ENCODE data around the gene HOXB6. TPM values are rescaled to one million over a fixed set of nuclear protein-coding genes. Genes with fewer than 3 reads are reported as not detected.

The HOXB6 gene
- polyA plus RNA-seq, 3 donors, result not detected

DNA sequence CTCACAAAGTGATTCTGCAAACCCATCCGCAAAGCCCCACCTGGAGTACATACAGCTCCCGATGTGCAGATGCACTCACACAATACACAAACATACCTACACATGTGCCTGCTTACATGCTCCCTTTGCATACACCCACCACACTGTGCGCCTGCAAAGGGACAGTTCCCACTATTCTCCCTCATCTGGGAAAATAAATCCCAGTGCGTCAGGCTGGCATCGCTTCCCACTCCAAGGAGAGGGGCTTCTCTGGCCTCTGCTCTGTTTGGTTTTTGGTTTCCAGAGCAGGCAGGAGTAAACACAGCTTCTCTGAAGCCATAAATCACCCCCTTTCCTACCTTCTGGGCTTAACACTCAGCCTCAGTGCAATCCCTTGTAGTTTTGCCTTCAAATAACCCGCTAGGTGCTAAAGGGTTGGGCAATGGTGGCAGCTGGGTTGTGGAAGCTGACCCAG, 41.4 kb downstream of the HOXB6 start:
- 96% methylated on average over 4 of the region's 6 CpGs for WGBS (ENCODE audit: insufficient coverage)
- H3K9ac ChIP-seq (ENCODE audit: insufficient read depth, low read length, poor library complexity, severe bottlenecking), result no peak overlapping the region
- peaks cover 1 to 7% of the 10 kb centered on the region in 2 donors for H3K36me3 Mint-ChIP-seq
- TF ChIP-seq, protein P1, sequence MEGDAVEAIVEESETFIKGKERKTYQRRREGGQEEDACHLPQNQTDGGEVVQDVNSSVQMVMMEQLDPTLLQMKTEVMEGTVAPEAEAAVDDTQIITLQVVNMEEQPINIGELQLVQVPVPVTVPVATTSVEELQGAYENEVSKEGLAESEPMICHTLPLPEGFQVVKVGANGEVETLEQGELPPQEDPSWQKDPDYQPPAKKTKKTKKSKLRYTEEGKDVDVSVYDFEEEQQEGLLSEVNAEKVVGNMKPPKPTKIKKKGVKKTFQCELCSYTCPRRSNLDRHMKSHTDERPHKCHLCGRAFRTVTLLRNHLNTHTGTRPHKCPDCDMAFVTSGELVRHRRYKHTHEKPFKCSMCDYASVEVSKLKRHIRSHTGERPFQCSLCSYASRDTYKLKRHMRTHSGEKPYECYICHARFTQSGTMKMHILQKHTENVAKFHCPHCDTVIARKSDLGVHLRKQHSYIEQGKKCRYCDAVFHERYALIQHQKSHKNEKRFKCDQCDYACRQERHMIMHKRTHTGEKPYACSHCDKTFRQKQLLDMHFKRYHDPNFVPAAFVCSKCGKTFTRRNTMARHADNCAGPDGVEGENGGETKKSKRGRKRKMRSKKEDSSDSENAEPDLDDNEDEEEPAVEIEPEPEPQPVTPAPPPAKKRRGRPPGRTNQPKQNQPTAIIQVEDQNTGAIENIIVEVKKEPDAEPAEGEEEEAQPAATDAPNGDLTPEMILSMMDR (IDR thresholded peaks at IDR 0.05), result no peak
- H3K27ac Mint-ChIP-seq, result no peak overlapping the region
- intact Hi-C loops (cut with micrococcal nuclease), result no loop called here
- no peak overlapping the region for H3K4me2 ChIP-seq (replicated peaks; ENCODE audit: extremely low read depth, low read length, poor library complexity, severe bottlenecking)
- peaks cover 31 to 60% of the 10 kb centered on the region in 2 donors for H3K27me3 ChIP-seq (ENCODE audit: control insufficient read depth in 2 of 2, insufficient read depth in 2 of 2, low read length in 2 of 2)
- peaks cover 0 to 4% (median under 1%) of the 10 kb centered on the region in 7 donors for H3K9me3 Mint-ChIP-seq
- H3K36me3 ChIP-seq (replicated peaks in 1 of 2; ENCODE audit: control insufficient read depth in 1 of 2, insufficient read depth in 2 of 2, low read length in 2 of 2), result no peaks in the 10 kb centered on the region
- no peak overlapping the region for H3K4me3 ChIP-seq (replicated peaks in 1 of 3; ENCODE audit: low read depth in 2 of 3, low read length in 3 of 3)
- DNase-seq, result no peak
- no peaks in the 10 kb centered on the region for H3K9me3 ChIP-seq (replicated peaks in 1 of 2; ENCODE audit: control insufficient read depth in 1 of 2, insufficient read depth in 1 of 2, low read length in 2 of 2)
- H3K4me1 Mint-ChIP-seq, result peaks cover 4% of the 10 kb centered on the region
- no peak overlapping the region for H2AFZ ChIP-seq (ENCODE audit: insufficient read depth, low read depth, low read length, poor library complexity, severe bottlenecking)
- H3K79me2 ChIP-seq (ENCODE audit: insufficient read depth, low read length), result no peaks in the 10 kb centered on the region
- no peaks in the 10 kb centered on the region for H4K20me1 ChIP-seq (ENCODE audit: insufficient read depth, low read length)
- H3K4me1 ChIP-seq (ENCODE audit: control insufficient read depth in 1 of 2, insufficient read depth in 2 of 2, low read length in 2 of 2), result peaks cover 0 to 1% of the 10 kb centered on the region in 2 donors
- peaks cover 33 to 35% (median 35%) of the 10 kb centered on the region in 3 donors for H3K27me3 Mint-ChIP-seq (ENCODE audit: low read depth in 3 of 3)
- H3K27ac ChIP-seq (ENCODE audit: low read depth in 1 of 2, low read length in 2 of 2), result no peak overlapping the region
- H3K4me3 Mint-ChIP-seq, result peak overlapping the region in 1 of 2 donors; percentile 56

DNA sequence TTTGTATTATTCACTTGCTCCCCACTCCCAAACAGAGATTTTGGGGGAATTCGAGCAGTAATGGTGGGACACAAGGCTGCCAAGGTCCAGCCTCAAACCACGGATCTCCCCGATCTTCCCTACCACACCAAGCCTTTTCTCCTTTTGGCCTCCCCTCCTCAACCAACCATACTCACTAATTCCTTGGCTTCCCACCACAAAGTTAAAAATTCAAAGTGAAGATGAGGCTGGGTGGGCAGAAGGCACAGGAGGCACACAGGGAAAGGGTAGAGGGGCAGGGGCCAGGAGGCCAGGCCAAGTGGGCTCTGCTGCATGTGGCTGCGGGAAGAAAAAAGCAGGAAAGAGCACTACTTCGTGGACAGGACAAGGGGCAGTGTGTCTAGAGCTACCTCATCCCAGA, 41.9 kb downstream of the HOXB6 start:
- H3K36me3 ChIP-seq (replicated peaks in 1 of 2; ENCODE audit: control insufficient read depth in 1 of 2, insufficient read depth in 2 of 2, low read length in 2 of 2), result no peaks in the 10 kb centered on the region
- Mint-ChIP-seq H3K36me3 (peaks cover 0 to 5% of the 10 kb centered on the region in 2 donors), H3K27ac (no peak overlapping the region), H3K27me3 (ENCODE audit: low read depth in 3 of 3) (peaks cover 33 to 39% (median 35%) of the 10 kb centered on the region in 3 donors), H3K4me3 (peak overlapping the region in 1 of 2 donors; percentile 52), H3K9me3 (peaks cover 0 to 4% (median 0%) of the 10 kb centered on the region in 7 donors), H3K4me1 (peaks cover 2% of the 10 kb centered on the region)
- intact Hi-C loops (cut with micrococcal nuclease), result no loop called here
- DNase-seq, result no peak
- H3K9me3 ChIP-seq (replicated peaks in 1 of 2; ENCODE audit: control insufficient read depth in 1 of 2, insufficient read depth in 1 of 2, low read length in 2 of 2), result no peaks in the 10 kb centered on the region
- TF ChIP-seq, protein P1 (IDR thresholded peaks at IDR 0.05), result no peak
- no peak overlapping the region for H2AFZ ChIP-seq (ENCODE audit: insufficient read depth, low read depth, low read length, poor library complexity, severe bottlenecking)
- peaks cover 26 to 58% of the 10 kb centered on the region in 2 donors for H3K27me3 ChIP-seq (ENCODE audit: control insufficient read depth in 2 of 2, insufficient read depth in 2 of 2, low read length in 2 of 2)
- no peak overlapping the region for H3K4me2 ChIP-seq (replicated peaks; ENCODE audit: extremely low read depth, low read length, poor library complexity, severe bottlenecking)
- H3K4me3 ChIP-seq (replicated peaks in 1 of 3; ENCODE audit: low read depth in 2 of 3, low read length in 3 of 3), result no peak overlapping the region
- no peak overlapping the region for H3K27ac ChIP-seq (ENCODE audit: low read depth in 1 of 2, low read length in 2 of 2)
- H3K9ac ChIP-seq (ENCODE audit: insufficient read depth, low read length, poor library complexity, severe bottlenecking), result no peak overlapping the region
- no peaks in the 10 kb centered on the region for H4K20me1 ChIP-seq (ENCODE audit: insufficient read depth, low read length)
- H3K79me2 ChIP-seq (ENCODE audit: insufficient read depth, low read length), result no peaks in the 10 kb centered on the region
- WGBS (ENCODE audit: insufficient coverage), result 90% methylated on average over 2 of the region's 5 CpGs
- no peaks in the 10 kb centered on the region for H3K4me1 ChIP-seq (ENCODE audit: control insufficient read depth in 1 of 2, insufficient read depth in 2 of 2, low read length in 2 of 2)

All from CD14-positive monocyte (primary cell).